HepG2 (cell line): ENCODE measurements around the gene MCM3AP. TPM values are rescaled to one million over a fixed set of nuclear protein-coding genes. Genes with fewer than 3 reads are reported as not detected.

Source experiments
- ARNT2 ChIP-seq: sonication (generic); formaldehyde crosslinking; IDR thresholded peaks from 2 replicates; pipeline ENCODE4 v1.8.0; 2022; ENCODE audit warnings: mild to moderate bottlenecking, low read depth, missing genetic modification reagents, moderate library complexity
- BHLHE40 ChIP-seq: IDR thresholded peaks from 2 replicates; pipeline ENCODE4 v1.6.1; 2011; ENCODE audit warnings: low read length, improper control_type of control experiment
- CCDC6 ChIP-seq: sonication (generic); formaldehyde crosslinking; IDR thresholded peaks from 2 replicates; pipeline ENCODE4 v1.8.1; 2022; ENCODE audit warnings: mild to moderate bottlenecking, missing genetic modification reagents, moderate library complexity
- CHD4 ChIP-seq: fragments of 200-600 bp; sonication (generic); IDR thresholded peaks from 2 replicates; pipeline ENCODE4 v1.7.0; 2017; ENCODE audit warnings: mild to moderate bottlenecking, low read length, borderline replicate concordance
- HES4 ChIP-seq: sonication (generic); formaldehyde crosslinking; IDR thresholded peaks from 2 replicates; pipeline ENCODE4 v1.9.0; 2021; ENCODE audit warnings: mild to moderate bottlenecking, missing genetic modification reagents, borderline replicate concordance
- KDM2A ChIP-seq: sonication (generic); formaldehyde crosslinking; IDR thresholded peaks from 2 replicates; pipeline ENCODE4 v1.4.0; 2020; ENCODE audit warnings: low read depth, missing genetic modification reagents, borderline replicate concordance
- NCOA5 ChIP-seq: sonication (generic); formaldehyde crosslinking; IDR thresholded peaks from 2 replicates; pipeline ENCODE4 v1.4.0; 2020; ENCODE audit warnings: missing genetic modification reagents
- PATZ1 ChIP-seq: sonication (generic); formaldehyde crosslinking; IDR thresholded peaks from 2 replicates; pipeline ENCODE4 v1.4.0; 2020; ENCODE audit warnings: missing genetic modification reagents
- RBM22 ChIP-seq: fragments of 200-400 bp; formaldehyde crosslinking; optimal IDR thresholded peaks from 2 replicates; pipeline ENCODE3; 2017; ENCODE audit warnings: mild to moderate bottlenecking, low read length, moderate library complexity
- RFX5 ChIP-seq: IDR thresholded peaks from 2 replicates; pipeline ENCODE4 v1.6.1; 2011; ENCODE audit warnings: low read depth, low read length, improper control_type of control experiment
- SNAPC2 ChIP-seq: sonication (generic); formaldehyde crosslinking; IDR thresholded peaks from 2 replicates; pipeline ENCODE4 v1.8.1; 2022; ENCODE audit warnings: mild to moderate bottlenecking, missing genetic modification reagents
- SNAPC4 ChIP-seq: sonication (generic); formaldehyde crosslinking; IDR thresholded peaks from 2 replicates; pipeline ENCODE4 v1.4.0; 2020; ENCODE audit warnings: mild to moderate bottlenecking, missing genetic modification reagents
- SP2 ChIP-seq: sonication (generic); formaldehyde crosslinking; IDR thresholded peaks from 2 replicates; pipeline ENCODE4 v1.5.1; 2020; ENCODE audit warnings: mild to moderate bottlenecking, missing genetic modification reagents
- SP5 ChIP-seq: IDR thresholded peaks from 2 replicates; pipeline ENCODE4 v1.6.1; 2016; ENCODE audit warnings: low read depth, borderline replicate concordance
- TBX2 ChIP-seq: sonication (generic); formaldehyde crosslinking; IDR thresholded peaks from 2 replicates; pipeline ENCODE4 v1.5.0; 2020; ENCODE audit warnings: missing genetic modification reagents, mild to moderate bottlenecking, borderline replicate concordance
- THAP11 ChIP-seq: IDR thresholded peaks from 2 replicates; pipeline ENCODE4 v1.6.1; 2016; ENCODE audit warnings: missing biosample characterization, missing genetic modification reagents
- ZEB1 ChIP-seq: IDR thresholded peaks from 2 replicates; pipeline ENCODE4 v1.6.1; 2012; ENCODE audit warnings: mild to moderate bottlenecking, low read depth, inconsistent platforms; ENCODE audit not compliant: insufficient replicate concordance
- ZNF232 ChIP-seq: sonication (generic); formaldehyde crosslinking; IDR thresholded peaks from 2 replicates; pipeline ENCODE4 v1.4.0; 2020; ENCODE audit warnings: missing genetic modification reagents, borderline replicate concordance
- ZNF441 ChIP-seq: sonication (generic); formaldehyde crosslinking; IDR thresholded peaks from 2 replicates; pipeline ENCODE4 v1.7.0; 2021; ENCODE audit warnings: missing genetic modification reagents, borderline replicate concordance
- ZNF776 ChIP-seq: sonication (generic); formaldehyde crosslinking; IDR thresholded peaks from 2 replicates; pipeline ENCODE4 v1.4.0; 2020; ENCODE audit warnings: mild to moderate bottlenecking, missing genetic modification reagents
- ZNF782 ChIP-seq: sonication (generic); formaldehyde crosslinking; IDR thresholded peaks from 2 replicates; pipeline ENCODE4 v1.4.0; 2020; ENCODE audit warnings: missing genetic modification reagents, mild to moderate bottlenecking, borderline replicate concordance
- polyA plus RNA-seq, 8 experiments: library from polyadenylated mRNA; depleted of rRNA in 3 of 8; stranded (reverse) in 7 of 8; unstranded in 1 of 8; fragments of >200 nt; fragmentation: Illumina TruSeq in 4 of 8; extraction: Trizol in 4 of 8; gene quantifications; 2 replicates each; pipeline versions ENCODE4 v1.2.1 to v1.2.3, GENCODE V29; 2011 to 2016; ENCODE audit warnings: low read depth in 4 of 8, missing spikeins in 1 of 8, mixed read lengths in 1 of 8; ENCODE audit not compliant: insufficient read depth in 1 of 8
- total RNA-seq, 5 experiments: library from RNA; depleted of rRNA; stranded (reverse); fragments of >200 nt; fragmentation: Illumina TruSeq; extraction: Trizol; gene quantifications; 2 replicates each; pipeline ENCODE4 v1.2.3, GENCODE V29; 2016; ENCODE audit warnings: low read depth in 1 of 5
- TF ChIP-seq, protein P1 (sequence below): sonication (generic); formaldehyde crosslinking; conservative IDR thresholded peaks from 2 replicates; pipeline ENCODE4 v1.8.0; 2022; ENCODE audit warnings: low read depth, missing genetic modification reagents

MCM3AP gene
- total and polyA plus RNA-seq, 2 of the 13 experiments (the other 11 are each of a cell fraction or from before 2014, with no cell fraction given): 27.0 to 54.7 TPM

DNA sequence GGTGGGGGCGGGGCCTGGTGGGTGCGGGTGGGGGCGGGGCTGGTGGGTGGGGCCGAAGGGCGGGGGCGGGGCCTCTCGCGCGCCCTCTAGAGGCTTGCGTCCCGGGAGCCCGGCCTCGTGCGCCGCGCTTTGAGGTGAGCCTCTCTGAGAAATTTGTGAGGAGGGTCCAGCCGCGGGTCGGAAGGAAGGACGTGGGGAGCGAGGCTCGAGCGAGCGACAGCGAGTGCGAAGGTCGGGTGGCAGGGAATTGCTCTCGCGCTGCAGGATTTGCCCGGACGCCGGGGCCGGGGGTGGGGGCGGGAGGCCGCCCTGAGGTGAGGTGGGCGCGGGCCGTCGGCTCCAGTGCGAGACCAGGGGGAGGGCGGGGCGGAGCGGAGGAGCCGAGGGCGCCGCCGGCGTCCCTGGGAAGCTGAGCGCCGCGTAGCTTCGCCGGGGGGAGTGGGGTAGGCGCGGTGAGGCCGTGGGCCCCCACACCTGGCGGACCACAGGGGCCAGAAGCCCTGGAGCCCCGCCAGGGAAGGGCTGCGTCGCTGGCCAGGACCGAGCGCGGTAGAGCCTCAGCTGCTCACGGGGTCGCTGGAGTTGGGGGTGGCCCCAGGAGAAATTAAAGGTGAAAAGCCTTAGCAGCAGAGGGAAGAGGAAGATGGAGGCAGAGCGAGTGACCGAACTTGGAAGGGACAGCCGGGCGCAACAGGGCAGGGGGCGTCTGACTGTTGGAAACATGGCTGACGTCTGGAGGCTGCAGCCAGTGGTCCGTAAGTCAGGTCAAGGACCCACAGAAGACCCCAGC is 56.1 kb downstream of the MCM3AP start (continued):
- peak; percentile 71; the same call in 1 of the 2 replicates for TF ChIP-seq PATZ1
- no peak for TF ChIP-seq RBM22
- peak; percentile 41 for TF ChIP-seq ARNT2
- TF ChIP-seq, protein P1, sequence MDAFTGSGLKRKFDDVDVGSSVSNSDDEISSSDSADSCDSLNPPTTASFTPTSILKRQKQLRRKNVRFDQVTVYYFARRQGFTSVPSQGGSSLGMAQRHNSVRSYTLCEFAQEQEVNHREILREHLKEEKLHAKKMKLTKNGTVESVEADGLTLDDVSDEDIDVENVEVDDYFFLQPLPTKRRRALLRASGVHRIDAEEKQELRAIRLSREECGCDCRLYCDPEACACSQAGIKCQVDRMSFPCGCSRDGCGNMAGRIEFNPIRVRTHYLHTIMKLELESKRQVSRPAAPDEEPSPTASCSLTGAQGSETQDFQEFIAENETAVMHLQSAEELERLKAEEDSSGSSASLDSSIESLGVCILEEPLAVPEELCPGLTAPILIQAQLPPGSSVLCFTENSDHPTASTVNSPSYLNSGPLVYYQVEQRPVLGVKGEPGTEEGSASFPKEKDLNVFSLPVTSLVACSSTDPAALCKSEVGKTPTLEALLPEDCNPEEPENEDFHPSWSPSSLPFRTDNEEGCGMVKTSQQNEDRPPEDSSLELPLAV: no peak
- TF ChIP-seq CCDC6 (CRISPR knock-in tag): no peak
- TF ChIP-seq ZNF441: no peak
- no peak for TF ChIP-seq RFX5
- TF ChIP-seq NCOA5: no peak
- no peak for TF ChIP-seq ZNF232 (CRISPR knock-in tag)
- no peak for TF ChIP-seq SNAPC4
- no peak for TF ChIP-seq ZEB1
- TF ChIP-seq KDM2A (CRISPR knock-in tag): peak; percentile 19; the same call in 1 of the 2 replicates
- peak; percentile 47; the same call in 1 of the 2 replicates for TF ChIP-seq HES4 (CRISPR knock-in tag)
- no peak for TF ChIP-seq SP2 (CRISPR knock-in tag)
- TF ChIP-seq SP5 (CRISPR knock-in tag): 0 out of 2 replicates have a peak, but pooled peaks have one; percentile 10
- no peak for TF ChIP-seq CHD4
- TF ChIP-seq SNAPC2 (CRISPR knock-in tag): no peak
- TF ChIP-seq ZNF782 (CRISPR knock-in tag): no peak
- no peak for TF ChIP-seq BHLHE40
- TF ChIP-seq ZNF776 (CRISPR knock-in tag): 0 out of 2 replicates have a peak, but pooled peaks have one; percentile 2
- TF ChIP-seq TBX2 (CRISPR knock-in tag): no peak
- TF ChIP-seq THAP11 (CRISPR knock-in tag): no peak
